A549 (cell line): ENCODE measurements around the gene BCAP31. TPM values are rescaled to one million over a fixed set of nuclear protein-coding genes. Genes with fewer than 3 reads are reported as not detected.

Source experiments
- CBX2 ChIP-seq: fragments of 200-600 bp; sonication (generic); IDR thresholded peaks from 2 replicates; pipeline ENCODE4 v1.6.1; 2016; ENCODE audit warnings: low read depth, mild to moderate bottlenecking, borderline replicate concordance
- ESRRA ChIP-seq: fragments of 150-350 bp; IDR thresholded peaks from 2 replicates; pipeline ENCODE4 v1.6.1; 2014; ENCODE audit warnings: mild to moderate bottlenecking, low read length, borderline replicate concordance
- MAFK ChIP-seq: fragments of 450-650 bp; IDR thresholded peaks from 2 replicates; pipeline ENCODE4 v1.6.1; 2014; ENCODE audit not compliant: partially characterized antibody
- polyA plus RNA-seq, 4 experiments: library from polyadenylated mRNA; depleted of rRNA in 3 of 4; stranded (reverse); fragments of >200 nt; fragmentation: RNase III in 1 of 4; extraction: RNeasy Plus Mini Kit Qiagen cat#74134 plus additional on column Dnase treatment in 1 of 4; gene quantifications; 2 replicates in 3 of 4; 3 replicates in 1 of 4; pipeline ENCODE4 v1.2.3, GENCODE V29; 2011 to 2017
- small RNA-seq, 6 experiments: library from RNA; depleted of rRNA; stranded (forward); fragments of <200 nt; gene quantifications; one replicate each; pipeline ENCODE3, GENCODE V24; 2012

BCAP31 gene
- polyA plus RNA-seq, 2 of the 4 experiments (the other 2 are of a cell fraction): 217 to 349 TPM

GRCh38 chrX:153650959-153651358 is 73.2 kb downstream of the BCAP31 start (continued):
- TF ChIP-seq MAFK: no peak
- no peak for TF ChIP-seq CBX2
- TF ChIP-seq ESRRA: no peak

Small RNA genes within 50 kb of the gene (small RNA-seq; reads per million reads assigned to genes)
- gene RN7SL687P: 0 to 0.69 (median 0) reads per million in 6 experiments

Other genes starting within 250 kb of the BCAP31 start
- gene BGN, start 229.4 kb downstream of the BCAP31 start, polyA plus RNA-seq (2011; rRNA removed): not detected in 2 replicates
- 0.04 to 0.05 TPM in 2 of 3 replicates, not detected in the other for gene BGN, start 229.4 kb downstream of the BCAP31 start, polyA plus RNA-seq (2017; fragmentation: RNase III; extraction: RNeasy Plus Mini Kit Qiagen cat#74134 plus additional on column Dnase treatment)
- gene ATP2B3, start 206.7 kb downstream of the BCAP31 start, polyA plus RNA-seq (2011; rRNA removed): 0.08 and 0.13 TPM in 2 replicates
- gene ATP2B3, start 206.7 kb downstream of the BCAP31 start, polyA plus RNA-seq (2017; fragmentation: RNase III; extraction: RNeasy Plus Mini Kit Qiagen cat#74134 plus additional on column Dnase treatment): 0.21 to 0.30 TPM (median 0.22 TPM) in 3 replicates
- 25.6 and 29.9 TPM in 2 replicates for gene CCNQ, start 125.2 kb downstream of the BCAP31 start, polyA plus RNA-seq (2011; rRNA removed)
- 32.0 to 36.0 TPM (median 32.6 TPM) in 3 replicates for gene CCNQ, start 125.2 kb downstream of the BCAP31 start, polyA plus RNA-seq (2017; fragmentation: RNase III; extraction: RNeasy Plus Mini Kit Qiagen cat#74134 plus additional on column Dnase treatment)
- gene DUSP9, start 77.2 kb downstream of the BCAP31 start, polyA plus RNA-seq (2011; rRNA removed): 0.65 and 0.75 TPM in 2 replicates
- 1.3 to 1.6 TPM (median 1.3 TPM) in 3 replicates for gene DUSP9, start 77.2 kb downstream of the BCAP31 start, polyA plus RNA-seq (2017; fragmentation: RNase III; extraction: RNeasy Plus Mini Kit Qiagen cat#74134 plus additional on column Dnase treatment)
- 0.17 TPM in 2 replicates for gene PNCK, start 50.6 kb downstream of the BCAP31 start, polyA plus RNA-seq (2011; rRNA removed)
- gene PNCK, start 50.6 kb downstream of the BCAP31 start, polyA plus RNA-seq (2017; fragmentation: RNase III; extraction: RNeasy Plus Mini Kit Qiagen cat#74134 plus additional on column Dnase treatment): 0.13 to 0.30 TPM (median 0.25 TPM) in 3 replicates
- 2.0 and 3.4 TPM in 2 replicates for gene SLC6A8, start 36.5 kb downstream of the BCAP31 start, polyA plus RNA-seq (2011; rRNA removed)
- 5.7 to 6.9 TPM (median 6.1 TPM) in 3 replicates for gene SLC6A8, start 36.5 kb downstream of the BCAP31 start, polyA plus RNA-seq (2017; fragmentation: RNase III; extraction: RNeasy Plus Mini Kit Qiagen cat#74134 plus additional on column Dnase treatment)
- gene ABCD1, start 469 bp upstream of the BCAP31 start, polyA plus RNA-seq (2011; rRNA removed): 1.7 and 1.8 TPM in 2 replicates
- 3.3 to 5.1 TPM (median 3.8 TPM) in 3 replicates for gene ABCD1, start 469 bp upstream of the BCAP31 start, polyA plus RNA-seq (2017; fragmentation: RNase III; extraction: RNeasy Plus Mini Kit Qiagen cat#74134 plus additional on column Dnase treatment)
- gene PLXNB3, start 39.9 kb upstream of the BCAP31 start, polyA plus RNA-seq (2011; rRNA removed): 1.1 and 1.2 TPM in 2 replicates
- 2.5 to 3.9 TPM (median 3.1 TPM) in 3 replicates for gene PLXNB3, start 39.9 kb upstream of the BCAP31 start, polyA plus RNA-seq (2017; fragmentation: RNase III; extraction: RNeasy Plus Mini Kit Qiagen cat#74134 plus additional on column Dnase treatment)
- not detected in 2 replicates for gene SRPK3, start 56.7 kb upstream of the BCAP31 start, polyA plus RNA-seq (2011; rRNA removed)
- gene SRPK3, start 56.7 kb upstream of the BCAP31 start, polyA plus RNA-seq (2017; fragmentation: RNase III; extraction: RNeasy Plus Mini Kit Qiagen cat#74134 plus additional on column Dnase treatment): 0.03 to 0.08 TPM (median 0.05 TPM) in 3 replicates
- 45.6 and 50.7 TPM in 2 replicates for gene IDH3G, start 70.0 kb upstream of the BCAP31 start, polyA plus RNA-seq (2011; rRNA removed)
- 58.5 to 60.3 TPM (median 59.9 TPM) in 3 replicates for gene IDH3G, start 70.0 kb upstream of the BCAP31 start, polyA plus RNA-seq (2017; fragmentation: RNase III; extraction: RNeasy Plus Mini Kit Qiagen cat#74134 plus additional on column Dnase treatment)
- gene SSR4, start 70.3 kb upstream of the BCAP31 start, polyA plus RNA-seq (2011; rRNA removed): 212 and 293 TPM in 2 replicates
- 347 to 354 TPM (median 352 TPM) in 3 replicates for gene SSR4, start 70.3 kb upstream of the BCAP31 start, polyA plus RNA-seq (2017; fragmentation: RNase III; extraction: RNeasy Plus Mini Kit Qiagen cat#74134 plus additional on column Dnase treatment)
- gene PDZD4, start 106.2 kb upstream of the BCAP31 start, polyA plus RNA-seq (2011; rRNA removed): 1.2 and 1.3 TPM in 2 replicates
- 2.3 to 3.0 TPM (median 2.4 TPM) in 3 replicates for gene PDZD4, start 106.2 kb upstream of the BCAP31 start, polyA plus RNA-seq (2017; fragmentation: RNase III; extraction: RNeasy Plus Mini Kit Qiagen cat#74134 plus additional on column Dnase treatment)
- gene L1CAM, start 161.8 kb upstream of the BCAP31 start, polyA plus RNA-seq (2011; rRNA removed): 1.9 and 3.1 TPM in 2 replicates
- gene L1CAM, start 161.8 kb upstream of the BCAP31 start, polyA plus RNA-seq (2017; fragmentation: RNase III; extraction: RNeasy Plus Mini Kit Qiagen cat#74134 plus additional on column Dnase treatment): 12.8 to 14.2 TPM (median 13.3 TPM) in 3 replicates
- not detected in 2 replicates for gene AVPR2, start 180.3 kb upstream of the BCAP31 start, polyA plus RNA-seq (2011; rRNA removed)
- 0.05 TPM in 1 of 3 replicates, not detected in the others for gene AVPR2, start 180.3 kb upstream of the BCAP31 start, polyA plus RNA-seq (2017; fragmentation: RNase III; extraction: RNeasy Plus Mini Kit Qiagen cat#74134 plus additional on column Dnase treatment)
- gene ARHGAP4, start 201.9 kb upstream of the BCAP31 start, polyA plus RNA-seq (2011; rRNA removed): 0.78 and 0.95 TPM in 2 replicates
- 0.98 to 2.3 TPM (median 1.1 TPM) in 3 replicates for gene ARHGAP4, start 201.9 kb upstream of the BCAP31 start, polyA plus RNA-seq (2017; fragmentation: RNase III; extraction: RNeasy Plus Mini Kit Qiagen cat#74134 plus additional on column Dnase treatment)
- 63.5 and 88.8 TPM in 2 replicates for gene NAA10, start 210.7 kb upstream of the BCAP31 start, polyA plus RNA-seq (2011; rRNA removed)
- gene NAA10, start 210.7 kb upstream of the BCAP31 start, polyA plus RNA-seq (2017; fragmentation: RNase III; extraction: RNeasy Plus Mini Kit Qiagen cat#74134 plus additional on column Dnase treatment): 230 to 251 TPM (median 237 TPM) in 3 replicates
- not detected in 2 replicates for gene RENBP, start 220.3 kb upstream of the BCAP31 start, polyA plus RNA-seq (2011; rRNA removed)
- gene RENBP, start 220.3 kb upstream of the BCAP31 start, polyA plus RNA-seq (2017; fragmentation: RNase III; extraction: RNeasy Plus Mini Kit Qiagen cat#74134 plus additional on column Dnase treatment): not detected in 3 replicates
- 4.4 and 11.9 TPM in 2 replicates for gene HCFC1, start 247.4 kb upstream of the BCAP31 start, polyA plus RNA-seq (2011; rRNA removed)
- gene HCFC1, start 247.4 kb upstream of the BCAP31 start, polyA plus RNA-seq (2017; fragmentation: RNase III; extraction: RNeasy Plus Mini Kit Qiagen cat#74134 plus additional on column Dnase treatment): 31.0 to 33.3 TPM (median 32.9 TPM) in 3 replicates
- gene TMEM187, start 248.4 kb upstream of the BCAP31 start, polyA plus RNA-seq (2011; rRNA removed): 10.6 and 13.2 TPM in 2 replicates
- gene TMEM187, start 248.4 kb upstream of the BCAP31 start, polyA plus RNA-seq (2017; fragmentation: RNase III; extraction: RNeasy Plus Mini Kit Qiagen cat#74134 plus additional on column Dnase treatment): 7.0 to 8.8 TPM (median 7.8 TPM) in 3 replicates